ENCODE results near the gene GADD45B.

Gene GADD45B

DNA sequence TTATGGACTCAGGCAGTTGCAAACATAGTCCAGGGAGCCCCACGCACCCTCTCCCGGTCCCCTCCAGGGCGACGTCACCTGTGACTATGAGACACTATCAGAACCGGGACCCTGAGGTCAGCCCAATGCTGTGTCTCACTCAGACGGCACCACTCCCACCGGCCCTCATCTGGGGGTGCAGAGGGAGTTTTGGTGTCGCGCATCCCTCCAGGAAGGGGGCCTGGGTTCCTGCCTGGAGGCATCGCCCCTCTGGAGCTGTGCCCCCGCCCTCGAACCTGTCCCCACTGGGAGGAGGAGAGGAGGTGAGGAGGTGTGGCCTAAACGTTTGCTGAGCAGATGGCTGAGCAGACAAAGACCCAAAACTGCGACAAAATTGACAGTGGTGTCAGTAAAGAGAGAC lies 51.2 kb downstream of the GADD45B start:
- peaks cover 0 to 6% of the 10 kb centered on the region in 2 donors for H3K4me1 ChIP-seq (ENCODE audit: control insufficient read depth in 2 of 2, insufficient read depth in 2 of 2, low read length in 2 of 2)
- H3K9me3 ChIP-seq (ENCODE audit: control insufficient read depth in 2 of 2, low read length in 2 of 2), result no peaks in the 10 kb centered on the region
- H3K27me3 ChIP-seq (ENCODE audit: control insufficient read depth in 2 of 2, insufficient read depth in 2 of 2, low read length in 2 of 2), result no peaks in the 10 kb centered on the region
- no peak overlapping the region for H3K27ac ChIP-seq (ENCODE audit: low read depth in 2 of 2, low read length in 2 of 2)
- H3K9ac ChIP-seq (ENCODE audit: low read depth in 1 of 2, low read length in 2 of 2), result no peak overlapping the region
- H3K4me3 ChIP-seq (ENCODE audit: low read length in 2 of 2), result no peak overlapping the region
- no peaks in the 10 kb centered on the region for H3K36me3 ChIP-seq (ENCODE audit: control insufficient read depth in 2 of 2, insufficient read depth in 2 of 2, low read length in 2 of 2)

GRCh38 chr19:2527686-2528085 lies 51.8 kb downstream of the GADD45B start:
- Histone ChIP-seq H3K4me3 (ENCODE audit: low read length in 2 of 2) (no peak overlapping the region), H3K9ac (ENCODE audit: low read depth in 1 of 2, low read length in 2 of 2) (no peak overlapping the region), H3K36me3 (ENCODE audit: control insufficient read depth in 2 of 2, insufficient read depth in 2 of 2, low read length in 2 of 2) (no peaks in the 10 kb centered on the region), H3K27ac (ENCODE audit: low read depth in 2 of 2, low read length in 2 of 2) (no peak overlapping the region), H3K4me1 (ENCODE audit: control insufficient read depth in 2 of 2, insufficient read depth in 2 of 2, low read length in 2 of 2) (peaks cover 0 to 6% of the 10 kb centered on the region in 2 donors), H3K27me3 (ENCODE audit: control insufficient read depth in 2 of 2, insufficient read depth in 2 of 2, low read length in 2 of 2) (no peaks in the 10 kb centered on the region), H3K9me3 (ENCODE audit: control insufficient read depth in 2 of 2, low read length in 2 of 2) (no peaks in the 10 kb centered on the region)
